GM18868 (cell line): Measurements from ENCODE around the gene TEC.
"Not testable (repeated sequence)": the region's sequence is repeated elsewhere in the genome, so short reads cannot be mapped to it uniquely, and the experiment has no call there.

Experiments
- ATAC-seq: cut with Tn5 transposase; IDR thresholded peaks from one replicate; pipeline ENCODE4 v1.9.1; 2021; ENCODE audit warnings: mild to moderate bottlenecking, moderate library complexity; ENCODE audit not compliant: unreplicated experiment

Gene TEC

GRCh38 chr4:48169636-48170035 is 100.0 kb downstream of the TEC start:
- ATAC-seq: no peak

GRCh38 chr4:48167538-48168263 is 101.9 kb downstream of the TEC start:
- ATAC-seq: peak; percentile 62

GRCh38 chr4:48164561-48164960 is 105.1 kb downstream of the TEC start:
- not testable (repeated sequence) for ATAC-seq

GRCh38 chr4:48163746-48164145 is 105.9 kb downstream of the TEC start:
- no peak for ATAC-seq

- no peak for ATAC-seq
These were observed 107.5 kb downstream of the TEC start for GRCh38 chr4:48162162-48162561.

GRCh38 chr4:48157271-48157670 is 112.4 kb downstream of the TEC start:
- no peak for ATAC-seq

- no peak for ATAC-seq
These were observed 113.2 kb downstream of the TEC start for GRCh38 chr4:48156423-48156822.

- peak; percentile 84 for ATAC-seq
These were observed 115.7 kb downstream of the TEC start for GRCh38 chr4:48153791-48154550.

- no peak for ATAC-seq
These were observed 117.4 kb downstream of the TEC start for GRCh38 chr4:48152259-48152658.

- ATAC-seq: peak; percentile 33
These were observed 119.7 kb downstream of the TEC start for GRCh38 chr4:48149827-48150370.

GRCh38 chr4:48147621-48148020 is 122.0 kb downstream of the TEC start:
- no peak for ATAC-seq

- no peak for ATAC-seq
These were observed 128.6 kb downstream of the TEC start for GRCh38 chr4:48141048-48141447.

- ATAC-seq: no peak
These were observed 129.9 kb downstream of the TEC start for GRCh38 chr4:48139691-48140090.

- peak; percentile 89 for ATAC-seq
These were observed 130.7 kb downstream of the TEC start for GRCh38 chr4:48138936-48139335.

GRCh38 chr4:48138511-48138910 is 131.1 kb downstream of the TEC start:
- no peak for ATAC-seq

- ATAC-seq: no peak
These were observed 131.8 kb downstream of the TEC start for GRCh38 chr4:48137846-48138245.

GRCh38 chr4:48134081-48134480 is 135.6 kb downstream of the TEC start, which contains the start of gene TXK:
TSS of gene TXK (minus strand) at chr4:48134250. CDS start at chr4:48134170, 80 bp downstream.
- ATAC-seq: no peak

GRCh38 chr4:48133669-48134068 is 136.0 kb downstream of the TEC start:
- ATAC-seq: no peak

- ATAC-seq: no peak
These were observed 137.9 kb downstream of the TEC start for GRCh38 chr4:48131736-48132135.

- ATAC-seq: no peak
These were observed 139.5 kb downstream of the TEC start for GRCh38 chr4:48130100-48130499.

- no peak for ATAC-seq
These were observed 140.2 kb downstream of the TEC start for GRCh38 chr4:48129307-48130014.
